DOHH2 (cell line): ENCODE data around the gene TRAPPC2L.

Experiments used
- EZH2phosphoT487 ChIP-seq: fragments of 200-600 bp; sonication (generic); IDR thresholded peaks from 2 replicates; pipeline ENCODE4 v1.6.1; 2017; ENCODE audit warnings: borderline replicate concordance, mild to moderate bottlenecking, antibody characterized with exemption, low read length, moderate library complexity, mixed read lengths
- TF ChIP-seq, protein P1 (sequence below): fragments of 200-600 bp; sonication (generic); IDR thresholded peaks from one replicate; pipeline ENCODE4 v1.5.1; 2014; ENCODE audit warnings: antibody characterized with exemption, mild to moderate bottlenecking, low read depth, low read length; ENCODE audit not compliant: poor library complexity, severe bottlenecking

GRCh38 chr16:88842308-88842756 is 14.6 kb upstream of the TRAPPC2L start:
- no peak for TF ChIP-seq EZH2phosphoT487
- TF ChIP-seq, protein P1, sequence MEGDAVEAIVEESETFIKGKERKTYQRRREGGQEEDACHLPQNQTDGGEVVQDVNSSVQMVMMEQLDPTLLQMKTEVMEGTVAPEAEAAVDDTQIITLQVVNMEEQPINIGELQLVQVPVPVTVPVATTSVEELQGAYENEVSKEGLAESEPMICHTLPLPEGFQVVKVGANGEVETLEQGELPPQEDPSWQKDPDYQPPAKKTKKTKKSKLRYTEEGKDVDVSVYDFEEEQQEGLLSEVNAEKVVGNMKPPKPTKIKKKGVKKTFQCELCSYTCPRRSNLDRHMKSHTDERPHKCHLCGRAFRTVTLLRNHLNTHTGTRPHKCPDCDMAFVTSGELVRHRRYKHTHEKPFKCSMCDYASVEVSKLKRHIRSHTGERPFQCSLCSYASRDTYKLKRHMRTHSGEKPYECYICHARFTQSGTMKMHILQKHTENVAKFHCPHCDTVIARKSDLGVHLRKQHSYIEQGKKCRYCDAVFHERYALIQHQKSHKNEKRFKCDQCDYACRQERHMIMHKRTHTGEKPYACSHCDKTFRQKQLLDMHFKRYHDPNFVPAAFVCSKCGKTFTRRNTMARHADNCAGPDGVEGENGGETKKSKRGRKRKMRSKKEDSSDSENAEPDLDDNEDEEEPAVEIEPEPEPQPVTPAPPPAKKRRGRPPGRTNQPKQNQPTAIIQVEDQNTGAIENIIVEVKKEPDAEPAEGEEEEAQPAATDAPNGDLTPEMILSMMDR: no peak
